CD4-positive, alpha-beta T cell treated with Interleukin-17A for 1 hour (primary cell): ENCODE data around the gene DTNBP1.

Experiments used
- DNase-seq: peaks from one replicate; pipeline ENCODE4 v3.0.0-alpha.2; 2020

The DTNBP1 gene

GRCh38 chr6:15527838-15528617 lies 134.8 kb downstream of the DTNBP1 start:
- no peak for DNase-seq

- no peak for DNase-seq
Measured at GRCh38 chr6:15526212-15526701, 136.6 kb downstream of the DTNBP1 start.

GRCh38 chr6:15524861-15525401 lies 137.9 kb downstream of the DTNBP1 start:
- DNase-seq = no peak

GRCh38 chr6:15523679-15524630 lies 138.9 kb downstream of the DTNBP1 start:
- no peak for DNase-seq

- no peak for DNase-seq
Measured at GRCh38 chr6:15522856-15523529, 139.8 kb downstream of the DTNBP1 start.

- DNase-seq = no peak
Measured at GRCh38 chr6:15522427-15522826, 140.4 kb downstream of the DTNBP1 start.

GRCh38 chr6:15522026-15522425 lies 140.8 kb downstream of the DTNBP1 start:
- no peak for DNase-seq

- DNase-seq = no peak
Measured at GRCh38 chr6:15521582-15521981, 141.2 kb downstream of the DTNBP1 start.

GRCh38 chr6:15520626-15521203 lies 142.1 kb downstream of the DTNBP1 start:
- DNase-seq = no peak

GRCh38 chr6:15519681-15520080 lies 143.1 kb downstream of the DTNBP1 start:
- DNase-seq = no peak

- no peak for DNase-seq
Measured at GRCh38 chr6:15518878-15519277, 143.9 kb downstream of the DTNBP1 start.

- DNase-seq = no peak
Measured at GRCh38 chr6:15518057-15518456, 144.8 kb downstream of the DTNBP1 start.

- no peak for DNase-seq
Measured at GRCh38 chr6:15517600-15517999, 145.2 kb downstream of the DTNBP1 start.

GRCh38 chr6:15516923-15517560 lies 145.8 kb downstream of the DTNBP1 start:
- DNase-seq = no peak

GRCh38 chr6:15516378-15516777 lies 146.4 kb downstream of the DTNBP1 start:
- no peak for DNase-seq

GRCh38 chr6:15515660-15516375 lies 147.0 kb downstream of the DTNBP1 start:
- no peak for DNase-seq

GRCh38 chr6:15515226-15515625 lies 147.6 kb downstream of the DTNBP1 start:
- no peak for DNase-seq

GRCh38 chr6:15513801-15514711 lies 148.8 kb downstream of the DTNBP1 start:
- DNase-seq = no peak

GRCh38 chr6:15513131-15513771 lies 149.6 kb downstream of the DTNBP1 start:
- no peak for DNase-seq

- no peak for DNase-seq
Measured at GRCh38 chr6:15512721-15513120, 150.1 kb downstream of the DTNBP1 start.
